ENCODE measurements around the gene DLG2.

DNA sequence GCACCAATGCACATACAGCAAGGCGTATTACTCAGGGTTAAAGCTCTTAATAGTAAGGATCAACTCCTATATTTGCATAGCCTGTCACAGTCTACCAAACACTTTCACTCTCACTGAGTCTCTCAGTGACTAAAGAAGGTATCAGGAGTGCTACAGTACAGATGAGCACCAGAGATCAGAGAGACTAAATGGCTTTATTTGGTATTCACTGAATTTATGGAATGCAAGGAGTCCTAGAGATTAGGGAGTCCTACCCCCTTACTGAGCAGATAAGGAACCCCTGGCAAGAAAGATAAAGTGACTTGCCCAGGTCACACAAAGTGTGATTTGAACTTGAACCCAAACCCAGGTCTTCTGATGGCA is 1944.6 kb downstream of the DLG2 start:
- no peak for TF ChIP-seq PAX5 (IDR thresholded peaks at IDR 0.05; ENCODE audit: insufficient read depth, low read length, severe bottlenecking)
- TF ChIP-seq POLR2AphosphoS5 (IDR thresholded peaks at IDR 0.05; ENCODE audit: low read depth, low read length), result no peak
- TF ChIP-seq POLR2A (IDR thresholded peaks at IDR 0.05; ENCODE audit: low read depth, low read length), result no peak
- no peak for TF ChIP-seq TAF1 (IDR thresholded peaks at IDR 0.05; ENCODE audit: low read depth, low read length)

All from GM12891 (cell line).